Activated naive CD4-positive, alpha-beta T cell treated with anti-CD3 and anti-CD28 coated beads, Interleukin-2, amount 10 ng/mL, durations not matched to agents 7 days and 5 days (primary cell): ENCODE results near the gene CREBL2.

Experiments used
- CTCF ChIA-PET: fragments of 350-600 bp; sonication (Branson Sonifier 250); formaldehyde crosslinking; loops from one replicate; lab custom pipeline; 2021; ENCODE audit warnings: antibody characterized with exemption; lab: Charles Lee
- DNase-seq: peaks from one replicate; pipeline ENCODE4 v3.0.0-alpha.2; 2020
- H3K27ac Mint-ChIP-seq: one replicate; pipeline ENCODE4 v1.8.0; 2021; ENCODE audit warnings: mild to moderate bottlenecking, moderate library complexity, mixed read lengths
- H3K27me3 Mint-ChIP-seq: one replicate; pipeline ENCODE4 v1.8.0; 2021; ENCODE audit warnings: mild to moderate bottlenecking, mixed read lengths
- H3K36me3 Mint-ChIP-seq: one replicate; pipeline ENCODE4 v1.8.0; 2021; ENCODE audit warnings: mixed read lengths
- H3K4me1 Mint-ChIP-seq: one replicate; pipeline ENCODE4 v1.8.0; 2021; ENCODE audit warnings: mixed read lengths
- H3K4me3 Mint-ChIP-seq: one replicate; pipeline ENCODE4 v1.8.0; 2021; ENCODE audit warnings: mild to moderate bottlenecking, moderate library complexity, mixed read lengths
- H3K9me3 Mint-ChIP-seq: one replicate; pipeline ENCODE4 v1.8.0; 2021; ENCODE audit warnings: mixed read lengths

Gene CREBL2

GRCh38 chr12:12683725-12684124, 72.0 kb downstream of the CREBL2 start:
- Mint-ChIP-seq H3K4me1 (peaks cover 2% of the 10 kb centered on the region), H3K27me3 (no peaks in the 10 kb centered on the region), H3K9me3 (no peaks in the 10 kb centered on the region), H3K27ac (no peak overlapping the region), H3K4me3 (no peak overlapping the region), H3K36me3 (peaks cover 17% of the 10 kb centered on the region)
- no peak for DNase-seq
- CTCF ChIA-PET: no interaction called here

- DNase-seq: peak; percentile 56
These were observed 72.9 kb downstream of the CREBL2 start for GRCh38 chr12:12684375-12685106.

GRCh38 chr12:12685305-12685704, 73.6 kb downstream of the CREBL2 start:
- Mint-ChIP-seq H3K36me3 (peaks cover 17% of the 10 kb centered on the region), H3K27me3 (no peaks in the 10 kb centered on the region), H3K27ac (no peak overlapping the region), H3K4me3 (no peak overlapping the region), H3K4me1 (peaks cover 16% of the 10 kb centered on the region), H3K9me3 (no peaks in the 10 kb centered on the region)
- CTCF ChIA-PET: interaction anchor here (1.2 kb wide), 1 partner anchor 50 kb away, joined by 3 read pairs; no protein-coding TSS in a partner anchor
- DNase-seq: no peak

More at GRCh38 chr12:12684375-12685106, 72.9 kb downstream of the CREBL2 start:
- Mint-ChIP-seq H3K9me3 (no peaks in the 10 kb centered on the region), H3K27ac (no peak overlapping the region), H3K36me3 (peaks cover 17% of the 10 kb centered on the region), H3K4me1 (peaks cover 8% of the 10 kb centered on the region), H3K4me3 (no peak overlapping the region), H3K27me3 (no peaks in the 10 kb centered on the region)
- CTCF ChIA-PET: interaction anchor here (1.2 kb wide), 1 partner anchor 51 kb away, joined by 3 read pairs; no protein-coding TSS in a partner anchor

GRCh38 chr12:12686472-12686871, 74.8 kb downstream of the CREBL2 start:
- peaks cover 23% of the 10 kb centered on the region for H3K4me1 Mint-ChIP-seq
- CTCF ChIA-PET: no interaction called here
- H3K27ac Mint-ChIP-seq: no peak overlapping the region
- H3K4me3 Mint-ChIP-seq: no peak overlapping the region
- no peaks in the 10 kb centered on the region for H3K27me3 Mint-ChIP-seq
- peaks cover 22% of the 10 kb centered on the region for H3K36me3 Mint-ChIP-seq
- no peaks in the 10 kb centered on the region for H3K9me3 Mint-ChIP-seq
- DNase-seq: no peak

GRCh38 chr12:12686925-12687324, 75.2 kb downstream of the CREBL2 start:
- no peaks in the 10 kb centered on the region for H3K27me3 Mint-ChIP-seq
- peaks cover 27% of the 10 kb centered on the region for H3K4me1 Mint-ChIP-seq
- H3K27ac Mint-ChIP-seq: no peak overlapping the region
- no peaks in the 10 kb centered on the region for H3K9me3 Mint-ChIP-seq
- no peak overlapping the region for H3K4me3 Mint-ChIP-seq
- H3K36me3 Mint-ChIP-seq: peaks cover 22% of the 10 kb centered on the region
- no peak for DNase-seq
- CTCF ChIA-PET: no interaction called here

- Mint-ChIP-seq H3K9me3 (no peaks in the 10 kb centered on the region), H3K4me3 (no peak overlapping the region), H3K27me3 (no peaks in the 10 kb centered on the region), H3K27ac (no peak overlapping the region), H3K36me3 (peaks cover 23% of the 10 kb centered on the region), H3K4me1 (peaks cover 42% of the 10 kb centered on the region)
- no peak for DNase-seq
- CTCF ChIA-PET: interaction anchor here (0.7 kb wide), 3 partner anchors 17 to 313 kb away, joined by 3 to 4 read pairs (median 3); no protein-coding TSS in a partner anchor
These were observed 78.1 kb downstream of the CREBL2 start for GRCh38 chr12:12689647-12690300.

GRCh38 chr12:12691549-12691948, 79.9 kb downstream of the CREBL2 start:
- Mint-ChIP-seq H3K27me3 (no peaks in the 10 kb centered on the region), H3K4me3 (no peak overlapping the region), H3K4me1 (peaks cover 55% of the 10 kb centered on the region), H3K27ac (no peak overlapping the region), H3K36me3 (peaks cover 33% of the 10 kb centered on the region), H3K9me3 (no peaks in the 10 kb centered on the region)
- CTCF ChIA-PET: no interaction called here
- no peak for DNase-seq

- no peak overlapping the region for H3K27ac Mint-ChIP-seq
- H3K4me1 Mint-ChIP-seq: peaks cover 67% of the 10 kb centered on the region
- H3K9me3 Mint-ChIP-seq: no peaks in the 10 kb centered on the region
- DNase-seq: no peak
- H3K36me3 Mint-ChIP-seq: peaks cover 29% of the 10 kb centered on the region
- H3K27me3 Mint-ChIP-seq: no peaks in the 10 kb centered on the region
- CTCF ChIA-PET: interaction anchor here (1.0 kb wide), 1 partner anchor 47 kb away, joined by 3 read pairs; no protein-coding TSS in a partner anchor
- H3K4me3 Mint-ChIP-seq: no peak overlapping the region
These were observed 81.5 kb downstream of the CREBL2 start for GRCh38 chr12:12693111-12693671.
